Sigmoid colon (tissue), 7 donors: ENCODE results near the gene LMNTD1. TPM values are rescaled to one million over a fixed set of nuclear protein-coding genes. Genes with fewer than 3 reads are reported as not detected.

ENCODE experiments used
- DNase-seq: peaks from one replicate; pipeline ENCODE4 v3.0.0-alpha.2; 2019
- H3K27ac ChIP-seq, 4 donors: fragments of 200-600 bp; sonication (generic); one replicate each; pipeline ENCODE4 v1.5.1; 2016 to 2019; ENCODE audit warnings: mild to moderate bottlenecking in 1 of 4
- H3K27me3 ChIP-seq, 3 donors: fragments of 200-600 bp; sonication (generic); one replicate each; pipeline ENCODE4 v1.5.1; 2019; ENCODE audit warnings: mild to moderate bottlenecking in 1 of 3
- H3K36me3 ChIP-seq, 4 donors: fragments of 200-600 bp; sonication (generic); one replicate each; pipeline ENCODE4 v1.5.1; 2016 to 2019
- H3K4me1 ChIP-seq, 4 donors: fragments of 200-600 bp; sonication (generic); one replicate each; pipeline ENCODE4 v1.5.1; 2017 to 2019
- H3K4me3 ChIP-seq, 4 donors: fragments of 200-600 bp; sonication (generic); one replicate each; pipeline ENCODE4 v1.5.1; 2017 to 2019; ENCODE audit warnings: mild to moderate bottlenecking in 2 of 4, moderate library complexity in 1 of 4
- H3K9me3 ChIP-seq, 4 donors: fragments of 200-600 bp in 3 of 4; sonication (generic) in 3 of 4; one replicate each; pipeline versions ENCODE4 v1.5.1 to v1.6.1; 2013 to 2019
- EP300 ChIP-seq, 4 donors: sonication (generic); formaldehyde crosslinking; IDR thresholded peaks; one replicate each; pipeline ENCODE4 v1.6.1; 2017; ENCODE audit warnings: antibody characterized with exemption in 4 of 4
- POLR2A ChIP-seq, 2 donors: fragments of 450-650 bp; IDR thresholded peaks; one replicate each; pipeline ENCODE4 v1.6.1; 2016; ENCODE audit warnings: antibody characterized with exemption in 2 of 2, mild to moderate bottlenecking in 2 of 2, moderate library complexity in 2 of 2
- POLR2AphosphoS5 ChIP-seq, 4 donors: sonication (generic); formaldehyde crosslinking; IDR thresholded peaks; one replicate each; pipeline ENCODE4 v1.6.1; 2017; ENCODE audit warnings: antibody characterized with exemption in 4 of 4
- WGBS, 2 donors: extraction: QIAGEN DNeasy Blood & Tissue Kit; methylation state at CpG; one replicate each; pipeline ENCODE4 v1.1.7; 2013; 5-methylcytosine and 5-hydroxymethylcytosine counted together
- intact Hi-C: fragments of 100-400 bp; cut with DNase I; formaldehyde crosslinking; loops from one replicate; pipeline ENCODE4 v1.15.1; 2023
- polyA plus RNA-seq, 3 donors: library from polyadenylated mRNA; stranded (reverse); fragments of 200-250 nt; gene quantifications; one replicate each; pipeline ENCODE4 v1.2.3, GENCODE V29; 2013
- total RNA-seq, 4 donors: library from RNA; depleted of rRNA; stranded (reverse); fragments of >200 nt; gene quantifications; one replicate each; pipeline ENCODE4 v1.1.0, GENCODE V29; 2016
- TF ChIP-seq, protein P1 (sequence below), 4 experiments: fragments of 450-650 bp in 3 of 4; fragments of 200-600 bp in 1 of 4; IDR thresholded peaks; one replicate each; pipeline ENCODE4 v1.5.1; 2016 to 2019; ENCODE audit warnings: antibody characterized with exemption in 4 of 4, mild to moderate bottlenecking in 3 of 4, moderate library complexity in 2 of 4
- donor health status: healthy with polysubstance abuse.
- donor health status: Bipolar disorder and iron deficiency.
- donor health status: healthy.

LMNTD1 gene
- total and polyA plus RNA-seq, 7 donors: 1.5 to 1.9 TPM; not detected in 5

- Histone ChIP-seq H3K4me3 (peak overlapping the region; percentile 7 to 34 (median 24)), H3K36me3 (no peaks in the 10 kb centered on the region), H3K27me3 (no peaks in the 10 kb centered on the region), H3K4me1 (peaks cover 0 to 33% (median 25%) of the 10 kb centered on the region in 4 donors), H3K9me3 (no peaks in the 10 kb centered on the region), H3K27ac (peak overlapping the region in 1 of 4 donors; percentile 48)
- 54 to 55% methylated on average over 9 of the region's 9 CpGs for WGBS, 2 donors
- intact Hi-C loops: loop anchor here (1.0 to 5.0 kb wide), 4 partner anchors 391 to 656 kb away; partner anchors contain the start of gene RASSF8
- TF ChIP-seq POLR2A (IDR thresholded peaks at IDR 0.05): no peak
- TF ChIP-seq, protein P1, sequence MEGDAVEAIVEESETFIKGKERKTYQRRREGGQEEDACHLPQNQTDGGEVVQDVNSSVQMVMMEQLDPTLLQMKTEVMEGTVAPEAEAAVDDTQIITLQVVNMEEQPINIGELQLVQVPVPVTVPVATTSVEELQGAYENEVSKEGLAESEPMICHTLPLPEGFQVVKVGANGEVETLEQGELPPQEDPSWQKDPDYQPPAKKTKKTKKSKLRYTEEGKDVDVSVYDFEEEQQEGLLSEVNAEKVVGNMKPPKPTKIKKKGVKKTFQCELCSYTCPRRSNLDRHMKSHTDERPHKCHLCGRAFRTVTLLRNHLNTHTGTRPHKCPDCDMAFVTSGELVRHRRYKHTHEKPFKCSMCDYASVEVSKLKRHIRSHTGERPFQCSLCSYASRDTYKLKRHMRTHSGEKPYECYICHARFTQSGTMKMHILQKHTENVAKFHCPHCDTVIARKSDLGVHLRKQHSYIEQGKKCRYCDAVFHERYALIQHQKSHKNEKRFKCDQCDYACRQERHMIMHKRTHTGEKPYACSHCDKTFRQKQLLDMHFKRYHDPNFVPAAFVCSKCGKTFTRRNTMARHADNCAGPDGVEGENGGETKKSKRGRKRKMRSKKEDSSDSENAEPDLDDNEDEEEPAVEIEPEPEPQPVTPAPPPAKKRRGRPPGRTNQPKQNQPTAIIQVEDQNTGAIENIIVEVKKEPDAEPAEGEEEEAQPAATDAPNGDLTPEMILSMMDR (IDR thresholded peaks at IDR 0.05): peak; percentile 64 to 77 (median 70)
- peak in 1 of 4 donors; percentile 22 for TF ChIP-seq POLR2AphosphoS5 (IDR thresholded peaks at IDR 0.05)
- no peak for DNase-seq
Observed at GRCh38 chr12:25436206-25437030, 116.7 kb downstream of the LMNTD1 start.

DNA sequence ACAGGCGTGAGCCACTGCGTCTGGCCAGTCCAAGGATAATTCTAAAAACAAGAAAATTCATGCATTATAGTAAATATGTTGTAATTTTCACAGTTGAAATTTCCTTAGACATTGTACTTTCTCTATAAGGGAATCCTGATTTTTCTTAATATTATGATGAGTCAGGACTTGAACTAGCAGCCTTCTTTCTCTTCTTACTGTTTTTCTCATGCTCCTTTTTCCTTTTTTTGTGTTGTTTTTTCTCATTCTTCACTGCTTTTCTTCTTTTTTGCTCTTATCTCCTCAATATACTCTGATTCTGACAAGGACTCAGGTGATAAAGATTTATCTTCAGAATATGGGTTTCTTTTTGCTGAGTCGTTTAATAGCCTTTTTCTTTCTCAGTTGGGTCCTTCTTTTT lies 117.7 kb downstream of the LMNTD1 start:
- H3K36me3 ChIP-seq: no peaks in the 10 kb centered on the region
- no peak overlapping the region for H3K4me3 ChIP-seq
- no peaks in the 10 kb centered on the region for H3K9me3 ChIP-seq
- TF ChIP-seq POLR2AphosphoS5 (IDR thresholded peaks at IDR 0.05): no peak
- TF ChIP-seq, protein P1 (IDR thresholded peaks at IDR 0.05): no peak
- TF ChIP-seq EP300 (IDR thresholded peaks at IDR 0.05): no peak
- DNase-seq: no peak
- intact Hi-C loops: loop anchor here (5.0 kb wide), 2 partner anchors 392 to 657 kb away; no protein-coding TSS in a partner anchor
- peaks cover 0 to 33% (median 25%) of the 10 kb centered on the region in 4 donors for H3K4me1 ChIP-seq
- no peak overlapping the region for H3K27ac ChIP-seq
- H3K27me3 ChIP-seq: no peaks in the 10 kb centered on the region
- 85 to 90% methylated on average over 3 of the region's 3 CpGs for WGBS, 2 donors

DNA sequence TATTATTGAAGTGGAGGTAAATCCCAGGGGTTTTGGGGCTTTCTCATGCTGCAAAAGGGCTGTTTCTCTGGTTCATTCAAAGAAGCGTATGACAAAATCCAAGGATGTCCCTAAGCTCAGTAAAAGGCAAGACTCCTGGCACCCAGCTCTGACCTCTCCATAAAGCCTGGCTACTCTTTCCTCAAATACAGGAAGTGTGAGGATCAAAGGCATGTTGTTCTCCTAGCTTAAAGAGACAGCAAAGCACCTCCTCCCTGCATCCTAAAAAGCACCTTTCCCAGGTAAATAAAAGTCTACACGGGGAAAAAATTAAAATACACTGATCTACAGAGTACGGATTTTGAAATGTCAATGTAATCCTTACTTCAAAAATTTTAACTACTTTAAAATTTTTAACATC lies 118.6 kb downstream of the LMNTD1 start:
- no peaks in the 10 kb centered on the region for H3K36me3 ChIP-seq
- no peak overlapping the region for H3K4me3 ChIP-seq
- DNase-seq: no peak
- H3K27me3 ChIP-seq: no peaks in the 10 kb centered on the region
- H3K4me1 ChIP-seq: peaks cover 0 to 33% (median 25%) of the 10 kb centered on the region in 4 donors
- H3K27ac ChIP-seq: peak overlapping the region in 1 of 4 donors; percentile 61
- intact Hi-C loops: no loop called here
- TF ChIP-seq POLR2AphosphoS5 (IDR thresholded peaks at IDR 0.05): no peak
- no peak for TF ChIP-seq POLR2A (IDR thresholded peaks at IDR 0.05)
- no peak for TF ChIP-seq EP300 (IDR thresholded peaks at IDR 0.05)
- TF ChIP-seq, protein P1 (IDR thresholded peaks at IDR 0.05): no peak
- H3K9me3 ChIP-seq: no peaks in the 10 kb centered on the region
- 32 to 70% methylated on average over 3 of the region's 3 CpGs for WGBS, 2 donors

GRCh38 chr12:25433581-25434325 lies 119.3 kb downstream of the LMNTD1 start:
- H3K27me3 ChIP-seq: no peaks in the 10 kb centered on the region
- H3K27ac ChIP-seq: peak overlapping the region; percentile 14 to 61 (median 40)
- H3K4me3 ChIP-seq: no peak overlapping the region
- TF ChIP-seq POLR2AphosphoS5 (IDR thresholded peaks at IDR 0.05) (no peak), POLR2A (IDR thresholded peaks at IDR 0.05) (no peak), EP300 (IDR thresholded peaks at IDR 0.05) (no peak)
- TF ChIP-seq, protein P1 (IDR thresholded peaks at IDR 0.05): no peak
- intact Hi-C loops: no loop called here
- H3K9me3 ChIP-seq: no peaks in the 10 kb centered on the region
- 14 to 45% methylated on average over 3 of the region's 3 CpGs for WGBS, 2 donors
- H3K36me3 ChIP-seq: no peaks in the 10 kb centered on the region
- no peak for DNase-seq
- H3K4me1 ChIP-seq: peaks cover 0 to 33% (median 25%) of the 10 kb centered on the region in 4 donors
